K562 (cell line): ENCODE data around the gene UBE2N. TPM values are rescaled to one million over a fixed set of nuclear protein-coding genes. Genes with fewer than 3 reads are reported as not detected.

Experiments used
- CBX8 ChIP-seq: fragments of 200-600 bp; sonication (generic); IDR thresholded peaks from 2 replicates; pipeline ENCODE4 v1.6.1; 2012; ENCODE audit warnings: borderline replicate concordance, mixed run types, low read depth, mild to moderate bottlenecking, moderate library complexity, mixed read lengths, low read length, control low read depth, inconsistent platforms; ENCODE audit not compliant: poor library complexity, severe bottlenecking; ENCODE audit errors: extremely low read depth
- CREBBP ChIP-seq: IDR thresholded peaks from one replicate; pipeline ENCODE4 v1.6.1; 2012; ENCODE audit warnings: low read depth, mild to moderate bottlenecking, control low read depth, inconsistent platforms, low read length
- DACH1 ChIP-seq: fragments of 450-650 bp; IDR thresholded peaks from 2 replicates; pipeline ENCODE4 v1.6.1; 2018; ENCODE audit not compliant: partially characterized antibody
- ETS2 ChIP-seq: IDR thresholded peaks from 2 replicates; pipeline ENCODE4 v1.6.1; 2016; ENCODE audit warnings: borderline replicate concordance, missing genetic modification characterization, mild to moderate bottlenecking, moderate library complexity, missing compliant biosample characterization; ENCODE audit not compliant: poor library complexity, severe bottlenecking
- FOXK1 ChIP-seq: sonication (generic); formaldehyde crosslinking; IDR thresholded peaks from 2 replicates; pipeline ENCODE4 v1.8.0; 2022; ENCODE audit warnings: missing genetic modification reagents, mild to moderate bottlenecking, borderline replicate concordance
- FOXO4 ChIP-seq: fragments of 450-650 bp; formaldehyde crosslinking; IDR thresholded peaks from 2 replicates; pipeline ENCODE4 v1.4.0; 2020; ENCODE audit warnings: mild to moderate bottlenecking, moderate library complexity
- KAT7 ChIP-seq: sonication (generic); formaldehyde crosslinking; IDR thresholded peaks from 2 replicates; pipeline ENCODE4 v1.8.0; 2022; ENCODE audit warnings: missing genetic modification reagents, mild to moderate bottlenecking, borderline replicate concordance
- MBD1 ChIP-seq: fragments of 250-450 bp; sonication (Bioruptor Pico); IDR thresholded peaks from 2 replicates; pipeline ENCODE4 v1.8.0; 2022; ENCODE audit warnings: inconsistent platforms
- MED1 ChIP-seq: sonication (generic); formaldehyde crosslinking; IDR thresholded peaks from 2 replicates; pipeline ENCODE4 v1.8.1; 2023; ENCODE audit warnings: missing genetic modification reagents, borderline replicate concordance
- SETDB1 ChIP-seq: IDR thresholded peaks from one replicate; pipeline ENCODE4 v1.6.1; 2012; ENCODE audit warnings: low read length, control low read depth, inconsistent platforms
- SMARCB1 ChIP-seq: IDR thresholded peaks from 2 replicates; pipeline ENCODE4 v1.6.1; 2011; ENCODE audit warnings: improper control_type of control experiment, low read depth; ENCODE audit not compliant: insufficient read length
- ZBTB9 ChIP-seq: fragments of 450-650 bp; formaldehyde crosslinking; IDR thresholded peaks from 2 replicates; pipeline ENCODE4 v1.4.0; 2020; ENCODE audit warnings: mild to moderate bottlenecking, moderate library complexity
- ZNF232 ChIP-seq: sonication (generic); formaldehyde crosslinking; IDR thresholded peaks from 2 replicates; pipeline ENCODE4 v1.8.0; 2022; ENCODE audit warnings: mild to moderate bottlenecking, missing genetic modification reagents
- ZNF695 ChIP-seq: fragments of 450-650 bp; formaldehyde crosslinking; IDR thresholded peaks from 2 replicates; pipeline ENCODE4 v1.4.0; 2020; ENCODE audit warnings: mild to moderate bottlenecking, moderate library complexity
- ZNF77 ChIP-seq: fragments of 250-450 bp; sonication (Bioruptor Pico); IDR thresholded peaks from 2 replicates; pipeline ENCODE4 v1.5.0; 2020
- polyA plus RNA-seq, 8 experiments: library from polyadenylated mRNA; depleted of rRNA in 4 of 8; stranded (reverse) in 5 of 8; unstranded in 3 of 8; fragments of >200 nt; fragmentation: Nextera tagmentation in 2 of 8; fragmentation: Illumina TruSeq in 1 of 8; extraction: Ambion mirVana in 2 of 8; extraction: Trizol in 1 of 8; gene quantifications; 2 replicates each; pipeline versions ENCODE4 v1.2.1 to v1.2.3, GENCODE V29; 2011 to 2014; ENCODE audit warnings: inconsistent platforms in 1 of 8, missing spikeins in 1 of 8
- total RNA-seq, 7 experiments: library from RNA; depleted of rRNA in 6 of 7; stranded (reverse); fragments of >200 nt in 6 of 7; fragmentation: Illumina TruSeq in 2 of 7; extraction: Trizol in 2 of 7; gene quantifications; 2 replicates each; pipeline versions ENCODE4 v1.2.1 to v1.2.3, GENCODE V29; 2011 to 2021; ENCODE audit warnings: low replicate concordance in 1 of 7
- TF ChIP-seq, protein P1 (sequence below): fragments of 250-450 bp; sonication (Bioruptor Pico); IDR thresholded peaks from 2 replicates; pipeline ENCODE4 v1.8.0; 2022; ENCODE audit warnings: inconsistent platforms, mild to moderate bottlenecking, moderate library complexity, borderline replicate concordance
- TF ChIP-seq, protein P2 (sequence below), 2 experiments: fragments of 250-450 bp in 1 of 2; fragments of 450-650 bp in 1 of 2; sonication (Bioruptor Pico) in 1 of 2; IDR thresholded peaks; 2 replicates each; pipeline versions ENCODE4 v1.6.1 to v1.8.0; 2016 to 2021; ENCODE audit warnings: mild to moderate bottlenecking in 2 of 2, moderate library complexity in 2 of 2, missing compliant biosample characterization in 1 of 2, missing genetic modification characterization in 1 of 2

Gene UBE2N
- total and polyA plus RNA-seq, 9 of the 15 experiments (the other 6 are each of a cell fraction or from before 2014, with no cell fraction given), result 189 to 826 (median 260) TPM

GRCh38 chr12:93441617-93442410 lies at the start of gene UBE2N (continued):
- TF ChIP-seq, protein P1, sequence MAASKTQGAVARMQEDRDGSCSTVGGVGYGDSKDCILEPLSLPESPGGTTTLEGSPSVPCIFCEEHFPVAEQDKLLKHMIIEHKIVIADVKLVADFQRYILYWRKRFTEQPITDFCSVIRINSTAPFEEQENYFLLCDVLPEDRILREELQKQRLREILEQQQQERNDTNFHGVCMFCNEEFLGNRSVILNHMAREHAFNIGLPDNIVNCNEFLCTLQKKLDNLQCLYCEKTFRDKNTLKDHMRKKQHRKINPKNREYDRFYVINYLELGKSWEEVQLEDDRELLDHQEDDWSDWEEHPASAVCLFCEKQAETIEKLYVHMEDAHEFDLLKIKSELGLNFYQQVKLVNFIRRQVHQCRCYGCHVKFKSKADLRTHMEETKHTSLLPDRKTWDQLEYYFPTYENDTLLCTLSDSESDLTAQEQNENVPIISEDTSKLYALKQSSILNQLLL (CRISPR knock-in tag), result no peak
- TF ChIP-seq ZNF232 (CRISPR knock-in tag) (no peak), KAT7 (CRISPR knock-in tag) (0 out of 2 replicates have a peak, but pooled peaks have one; percentile 12), SETDB1 (no peak), MBD1 (CRISPR knock-in tag) (no peak), FOXK1 (CRISPR knock-in tag) (no peak), FOXO4 (CRISPR knock-in tag) (no peak), ETS2 (tag) (no peak), DACH1 (no peak), SMARCB1 (no peak), ZNF77 (CRISPR knock-in tag) (no peak), MED1 (no peak), ZBTB9 (CRISPR knock-in tag) (0 out of 2 replicates have a peak, but pooled peaks have one; percentile 45), CREBBP (no peak), CBX8 (no peak), ZNF695 (CRISPR knock-in tag) (no peak)
- TF ChIP-seq, protein P2, sequence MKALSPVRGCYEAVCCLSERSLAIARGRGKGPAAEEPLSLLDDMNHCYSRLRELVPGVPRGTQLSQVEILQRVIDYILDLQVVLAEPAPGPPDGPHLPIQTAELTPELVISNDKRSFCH (CRISPR knock-in tag; IDR thresholded peaks at IDR 0.05), result no peak
- TF ChIP-seq, protein P2 (tag; IDR thresholded peaks at IDR 0.05), result no peak; the same call in none of the 2 replicates
